ENCODE results near the gene FSHB.
"Not testable (repeated sequence)": the region's sequence is repeated elsewhere in the genome, so short reads cannot be mapped to it uniquely, and the experiment has no call there.

FSHB gene

DNA sequence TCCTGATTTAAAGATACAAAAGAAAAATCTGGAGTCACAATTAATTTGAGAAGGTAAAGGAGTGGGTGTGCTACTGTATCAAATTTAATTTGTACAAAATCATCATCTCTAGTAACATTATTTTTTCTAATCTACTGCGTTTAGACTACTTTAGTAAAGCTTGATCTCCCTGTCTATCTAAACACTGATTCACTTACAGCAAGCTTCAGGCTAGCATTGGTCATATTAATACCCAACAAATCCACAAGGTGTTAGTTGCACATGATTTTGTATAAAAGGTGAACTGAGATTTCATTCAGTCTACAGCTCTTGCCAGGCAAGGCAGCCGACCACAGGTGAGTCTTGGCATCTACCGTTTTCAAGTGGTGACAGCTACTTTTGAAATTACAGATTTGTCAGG is at the start of gene FSHB:
Gene FSHB, plus strand, starts transcription at position 301 of the 400 bp plus-strand sequence. CDS start 889 bp downstream, outside the sequence.
- no peak for DNase-seq (ENCODE audit: low read depth)

DNA sequence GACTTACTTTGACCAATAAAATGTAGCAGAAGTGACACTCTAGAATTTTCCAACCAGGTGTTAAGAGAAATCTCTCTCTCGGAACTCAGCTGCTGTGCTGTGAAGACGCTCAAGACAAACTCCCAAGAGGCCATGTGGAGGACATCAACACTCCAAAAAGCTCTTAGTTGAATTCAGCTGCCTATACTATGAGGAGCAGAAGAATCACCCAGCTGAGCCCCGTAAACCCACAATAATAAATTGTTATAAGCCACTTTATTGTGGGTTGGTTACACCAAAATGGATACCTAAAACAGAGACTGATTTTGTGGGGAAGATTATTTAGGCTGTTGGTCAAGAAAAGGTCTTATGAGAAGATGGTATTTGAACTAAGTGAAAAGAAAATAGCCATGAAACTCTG is 44.1 kb upstream of the FSHB start:
- DNase-seq (ENCODE audit: low read depth): no peak

DNA sequence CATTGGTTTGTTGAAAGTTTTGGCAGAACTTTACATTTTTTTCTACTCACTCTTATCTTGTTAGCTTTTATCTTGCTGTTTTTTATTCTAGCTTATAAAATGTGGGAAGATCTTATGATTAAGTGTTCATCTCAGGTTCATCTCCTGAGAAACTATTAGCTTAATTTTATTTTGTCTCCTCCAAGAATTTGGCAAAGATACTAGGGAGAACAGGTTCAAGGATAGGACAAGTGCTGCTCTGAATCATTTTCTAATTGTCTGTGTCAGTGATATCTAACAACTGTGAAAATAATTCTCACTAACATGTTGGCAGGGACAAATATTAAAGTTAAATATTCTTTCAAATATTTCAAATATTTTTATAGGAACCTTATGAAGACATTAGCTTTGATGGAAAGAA is 38.2 kb upstream of the FSHB start:
- DNase-seq (ENCODE audit: low read depth): no peak

DNA sequence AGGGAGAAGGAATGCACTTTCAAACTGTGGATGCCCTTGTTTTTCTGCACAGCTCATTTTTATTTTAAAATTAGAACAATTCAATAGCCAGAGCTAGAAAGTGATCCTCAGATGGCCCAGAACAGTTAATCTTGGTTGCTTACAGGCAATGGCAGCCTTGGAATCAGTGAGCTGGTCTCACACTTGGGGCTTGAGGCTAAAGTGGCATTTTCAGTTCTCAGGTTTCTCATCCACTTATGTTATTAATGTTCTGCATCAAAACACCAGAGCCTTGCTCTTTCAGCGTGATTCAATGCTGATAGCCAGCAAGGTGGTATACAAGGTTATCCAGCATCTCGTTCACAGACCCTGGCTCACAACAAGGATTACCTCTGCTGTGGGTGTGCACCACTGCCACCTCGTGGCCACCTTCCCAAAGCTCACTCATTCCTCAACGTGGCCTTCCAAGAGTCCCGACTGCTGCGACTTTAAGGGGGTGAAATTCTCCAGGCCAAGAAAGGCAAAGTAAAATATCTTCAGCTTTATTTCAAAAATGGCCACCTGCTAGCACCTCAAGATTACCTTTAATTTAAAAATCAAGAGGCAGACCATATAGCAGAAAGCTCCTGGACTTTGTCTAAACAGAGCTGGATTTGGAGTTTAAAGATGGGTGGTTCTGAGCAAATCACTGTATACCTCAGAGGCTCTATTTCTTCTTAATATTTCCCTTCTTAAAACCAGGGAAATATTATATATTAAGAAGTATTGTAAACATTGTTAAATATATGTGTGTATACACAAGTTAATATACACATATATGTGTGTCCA is 34.2 kb upstream of the FSHB start:
- no peak for DNase-seq (ENCODE audit: low read depth)

DNA sequence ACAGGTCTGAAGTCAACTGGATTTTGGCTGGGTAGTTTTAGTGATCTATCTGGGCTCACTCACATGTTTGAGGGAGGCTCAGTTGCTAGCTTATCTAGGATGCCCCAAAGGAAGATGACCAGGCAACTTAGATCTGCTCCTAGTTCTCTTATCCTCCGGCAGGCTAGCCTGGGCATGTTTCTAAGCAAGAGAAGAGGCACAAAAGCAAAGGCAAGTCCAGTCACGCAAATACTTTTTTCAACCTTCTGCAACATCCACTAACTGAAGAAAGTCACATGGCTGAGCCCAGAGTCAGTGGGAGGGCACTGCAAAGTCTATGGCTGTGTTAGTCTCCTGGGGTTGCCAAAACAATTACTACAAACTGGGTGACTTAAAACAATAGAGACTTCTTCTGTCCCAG is 32.9 kb upstream of the FSHB start:
- DNase-seq (ENCODE audit: low read depth): no peak

DNA sequence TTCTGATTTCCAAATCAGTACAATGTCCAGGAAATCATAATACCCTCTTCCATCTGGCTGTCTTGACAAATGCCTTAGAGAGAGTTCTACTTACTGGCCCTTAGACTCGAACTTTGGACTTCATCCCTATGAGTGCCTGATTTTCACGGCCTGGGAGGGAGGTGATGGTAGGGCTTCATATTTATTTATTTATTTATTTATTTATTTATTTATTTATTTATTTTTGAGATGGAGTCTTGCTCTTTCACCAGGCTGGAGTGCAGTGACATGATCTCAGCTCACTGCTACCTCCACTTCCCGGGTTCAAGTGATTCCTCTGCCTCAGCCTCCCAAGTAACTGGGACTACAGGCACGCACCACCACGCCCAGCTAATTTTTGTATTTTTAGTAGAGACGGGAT is 27.8 kb upstream of the FSHB start:
- not testable (repeated sequence) for DNase-seq (ENCODE audit: low read depth)

DNA sequence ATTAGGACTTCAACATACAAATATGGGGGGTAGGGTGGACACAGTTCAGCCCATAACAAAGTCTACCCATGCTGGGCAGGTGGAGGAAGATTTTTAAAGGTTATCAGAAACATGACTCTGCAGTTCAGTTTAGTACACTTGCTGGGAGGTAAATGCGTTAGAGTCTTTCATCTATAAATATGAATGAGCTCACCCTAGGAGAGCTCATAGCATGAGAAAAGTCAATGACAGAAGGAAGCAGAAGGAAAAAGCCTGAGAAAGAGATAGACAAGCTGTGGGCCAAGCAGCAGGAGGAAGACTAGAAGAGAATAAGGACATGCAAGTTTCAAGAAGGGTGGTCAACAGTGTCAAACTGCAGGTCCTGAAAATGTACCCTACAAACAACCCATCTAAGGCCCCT is 27.0 kb upstream of the FSHB start:
- no peak for DNase-seq (ENCODE audit: low read depth)

DNA sequence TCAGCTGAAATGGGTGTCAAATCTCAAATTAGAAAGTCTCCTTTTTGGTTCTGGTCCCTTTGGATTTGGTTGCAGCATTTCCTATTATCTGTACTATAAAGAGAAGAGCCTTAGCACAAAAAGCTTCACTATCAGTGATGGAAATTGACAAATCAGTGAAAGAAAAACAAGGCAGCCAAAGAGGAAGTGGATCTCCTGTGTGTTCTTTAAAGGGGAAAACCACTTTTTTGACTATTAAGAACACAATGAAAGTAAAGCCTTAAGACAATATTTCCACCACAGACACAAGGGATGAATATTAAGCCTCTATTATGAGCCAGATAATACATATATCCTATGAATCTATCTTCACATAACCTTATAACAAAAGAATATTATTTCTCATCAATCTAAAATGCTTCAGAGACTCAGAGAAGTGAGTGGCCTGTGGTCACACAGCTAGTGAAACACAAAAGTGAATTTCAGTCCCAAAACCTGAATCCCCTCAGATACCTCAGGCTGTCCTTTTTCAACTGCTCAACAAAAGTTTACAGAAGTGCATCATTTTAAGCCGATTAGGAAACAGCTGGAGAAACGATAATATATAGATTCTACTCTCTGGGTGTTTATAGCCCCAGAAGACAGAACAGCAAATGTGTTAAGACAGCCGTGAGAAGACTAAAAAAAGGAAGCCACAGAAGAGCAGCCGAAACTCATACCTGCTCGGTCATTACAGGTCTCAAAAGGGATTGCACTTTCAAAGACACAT is 24.4 kb upstream of the FSHB start:
- no peak for DNase-seq (ENCODE audit: low read depth)

DNA sequence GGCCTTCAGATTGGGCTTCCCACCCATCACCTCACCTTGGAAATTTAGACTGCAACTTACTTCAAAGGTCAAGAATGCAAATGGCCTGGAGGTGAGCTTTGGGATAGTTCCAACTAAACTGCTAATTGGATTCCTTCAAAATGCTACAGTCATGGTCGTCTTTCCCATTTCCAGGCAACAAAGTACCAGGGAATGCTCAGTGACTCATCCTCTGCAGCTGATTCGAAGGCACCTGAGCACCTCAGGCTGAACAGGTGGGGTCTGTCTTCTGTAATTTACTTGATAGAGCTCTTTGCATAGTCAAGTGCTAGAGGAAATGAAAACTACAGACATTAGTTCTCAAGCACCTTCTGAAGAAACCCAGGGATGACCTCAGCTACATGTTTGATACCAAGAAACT is 20.5 kb upstream of the FSHB start:
- DNase-seq (ENCODE audit: low read depth): no peak

DNA sequence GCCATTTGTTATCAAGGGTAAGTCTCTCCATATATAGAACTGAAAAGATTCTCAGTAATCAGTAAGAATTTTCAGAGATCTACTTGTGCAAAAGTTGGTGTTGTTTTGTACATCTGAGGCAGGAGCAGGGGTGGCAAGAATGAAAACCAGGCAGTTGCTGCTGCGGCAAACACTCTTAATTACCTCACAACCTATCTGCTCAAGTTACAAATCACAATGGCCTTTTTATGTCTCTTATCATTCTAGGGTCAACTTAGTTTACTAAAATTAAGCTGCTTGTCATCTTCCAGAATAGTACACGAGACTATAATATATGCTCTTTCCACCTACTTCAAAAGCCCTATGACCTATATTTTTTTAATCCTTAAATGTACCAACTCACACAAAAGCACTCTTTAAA is 14.3 kb upstream of the FSHB start:
- DNase-seq (ENCODE audit: low read depth): no peak

DNA sequence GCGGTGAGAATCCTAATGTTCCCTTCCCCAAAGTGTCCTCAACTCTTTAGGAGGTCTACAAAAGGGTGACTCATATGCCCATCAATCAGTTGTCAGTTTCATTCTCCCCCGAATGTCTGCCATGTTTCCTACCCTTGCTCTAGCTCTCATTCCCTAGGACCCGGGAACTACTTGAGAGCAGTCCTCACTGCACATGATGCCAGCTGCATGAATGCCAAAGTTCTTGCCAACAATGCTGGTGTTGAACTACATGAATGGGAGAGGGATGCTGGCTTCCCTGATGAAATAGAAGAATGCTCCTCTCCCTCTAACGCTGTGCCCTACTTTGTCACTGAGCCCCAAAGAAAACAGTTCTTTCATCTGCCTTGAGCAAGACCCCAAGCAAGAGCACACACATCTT is 12.5 kb upstream of the FSHB start:
- DNase-seq (ENCODE audit: low read depth): no peak

DNA sequence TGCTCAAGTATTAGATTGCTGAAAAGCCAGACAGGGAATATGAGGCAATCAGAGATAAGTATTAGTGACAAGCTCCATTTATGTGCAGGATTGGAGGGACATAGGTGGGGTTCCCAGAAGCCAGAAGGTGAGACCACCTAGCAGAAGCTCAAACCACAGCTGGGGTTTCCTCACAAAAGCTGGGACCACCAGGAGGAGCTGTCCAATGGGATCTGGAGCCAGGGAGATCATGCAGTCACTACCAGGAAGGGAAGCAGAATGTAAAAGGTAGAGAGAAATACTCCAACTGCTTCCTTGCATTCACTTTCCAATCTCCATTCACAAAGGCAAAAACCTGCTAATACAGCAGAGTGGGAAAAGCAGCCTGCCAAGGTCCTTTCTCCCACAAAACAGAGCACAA is 5.2 kb upstream of the FSHB start:
- DNase-seq (ENCODE audit: low read depth): no peak

DNA sequence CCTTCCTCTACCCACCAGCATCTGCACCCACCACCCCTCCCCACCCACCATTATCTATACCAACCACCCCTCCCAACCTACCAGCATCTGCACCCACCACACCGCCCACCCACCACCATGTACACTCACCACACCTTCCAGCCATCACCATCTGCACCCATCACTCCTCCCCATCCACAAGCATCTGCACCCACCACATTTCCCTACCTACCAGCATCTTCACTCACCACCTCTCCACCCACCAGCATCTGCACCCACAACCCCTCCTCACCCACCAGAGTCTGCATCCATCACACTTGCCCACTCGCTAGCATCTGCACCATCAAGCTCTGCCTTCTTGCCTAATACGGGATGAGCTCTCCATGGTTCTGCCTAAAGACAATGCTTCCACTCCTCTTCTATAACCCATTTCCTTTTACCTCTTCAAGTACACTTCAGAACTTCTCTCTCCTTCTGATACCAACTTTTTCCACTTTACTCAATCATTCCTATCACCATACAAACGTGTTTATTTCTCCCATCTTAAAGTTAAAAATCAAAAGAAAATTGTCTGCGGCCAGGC is 2.4 kb upstream of the FSHB start:
- DNase-seq (ENCODE audit: low read depth): no peak

DNA sequence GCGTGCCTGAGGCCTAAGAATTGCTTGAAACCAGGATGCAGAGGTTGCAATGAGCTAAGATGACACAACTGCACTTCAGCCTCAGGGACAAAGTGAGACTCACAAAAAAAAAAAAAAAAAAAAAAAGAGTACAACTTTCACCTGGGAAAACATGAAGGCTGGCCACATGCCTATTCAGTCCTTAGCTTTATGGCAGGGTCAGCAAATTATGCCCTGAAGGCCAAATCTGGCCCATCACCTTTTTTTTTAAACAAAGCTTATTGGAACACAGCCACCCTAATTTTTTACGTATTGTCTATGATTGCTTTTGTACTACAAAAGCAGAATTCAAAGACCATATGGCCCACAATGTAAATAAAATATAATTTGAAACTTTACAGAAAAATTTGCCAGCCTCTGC is 8.2 kb downstream of the FSHB start:
- no peak for DNase-seq (ENCODE audit: low read depth)

DNA sequence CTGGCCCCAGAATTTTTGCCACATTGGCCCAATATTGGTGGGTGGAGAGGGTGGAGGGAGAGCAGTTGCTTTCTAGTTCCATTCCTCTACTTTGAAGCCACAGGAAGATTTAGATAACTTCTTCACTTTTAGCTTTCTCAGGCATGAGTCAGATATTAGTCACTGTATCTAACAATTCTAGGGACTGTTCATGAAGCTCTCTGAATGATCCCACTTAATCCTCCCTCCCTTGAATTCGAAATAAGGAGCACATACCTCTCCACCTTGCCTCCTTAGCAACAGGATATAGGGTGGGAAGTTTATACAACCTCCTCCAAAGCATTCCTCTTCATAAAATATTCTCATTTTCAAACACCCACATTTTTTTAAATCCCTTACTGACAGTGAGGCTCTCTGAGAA is 13.5 kb downstream of the FSHB start:
- DNase-seq (ENCODE audit: low read depth): no peak

DNA sequence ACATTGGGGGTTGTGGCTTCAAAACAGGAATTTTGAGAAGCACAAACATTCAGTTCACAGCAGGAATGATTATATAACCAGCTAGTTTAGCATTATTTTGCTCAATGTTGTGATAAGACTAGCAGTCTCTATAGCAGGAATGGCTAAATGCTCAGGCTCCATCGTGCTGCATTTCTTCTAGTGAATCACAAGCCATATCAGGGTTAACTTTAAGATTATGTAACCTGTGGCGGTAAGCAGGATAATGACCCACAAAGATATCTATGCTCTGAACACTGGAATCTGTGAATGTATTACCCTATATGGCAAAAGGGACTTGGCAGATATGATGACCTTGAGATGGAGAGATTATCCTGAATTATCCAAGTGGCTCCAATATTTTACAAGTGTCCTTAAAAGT is 14.8 kb downstream of the FSHB start:
- no peak for DNase-seq (ENCODE audit: low read depth)

DNA sequence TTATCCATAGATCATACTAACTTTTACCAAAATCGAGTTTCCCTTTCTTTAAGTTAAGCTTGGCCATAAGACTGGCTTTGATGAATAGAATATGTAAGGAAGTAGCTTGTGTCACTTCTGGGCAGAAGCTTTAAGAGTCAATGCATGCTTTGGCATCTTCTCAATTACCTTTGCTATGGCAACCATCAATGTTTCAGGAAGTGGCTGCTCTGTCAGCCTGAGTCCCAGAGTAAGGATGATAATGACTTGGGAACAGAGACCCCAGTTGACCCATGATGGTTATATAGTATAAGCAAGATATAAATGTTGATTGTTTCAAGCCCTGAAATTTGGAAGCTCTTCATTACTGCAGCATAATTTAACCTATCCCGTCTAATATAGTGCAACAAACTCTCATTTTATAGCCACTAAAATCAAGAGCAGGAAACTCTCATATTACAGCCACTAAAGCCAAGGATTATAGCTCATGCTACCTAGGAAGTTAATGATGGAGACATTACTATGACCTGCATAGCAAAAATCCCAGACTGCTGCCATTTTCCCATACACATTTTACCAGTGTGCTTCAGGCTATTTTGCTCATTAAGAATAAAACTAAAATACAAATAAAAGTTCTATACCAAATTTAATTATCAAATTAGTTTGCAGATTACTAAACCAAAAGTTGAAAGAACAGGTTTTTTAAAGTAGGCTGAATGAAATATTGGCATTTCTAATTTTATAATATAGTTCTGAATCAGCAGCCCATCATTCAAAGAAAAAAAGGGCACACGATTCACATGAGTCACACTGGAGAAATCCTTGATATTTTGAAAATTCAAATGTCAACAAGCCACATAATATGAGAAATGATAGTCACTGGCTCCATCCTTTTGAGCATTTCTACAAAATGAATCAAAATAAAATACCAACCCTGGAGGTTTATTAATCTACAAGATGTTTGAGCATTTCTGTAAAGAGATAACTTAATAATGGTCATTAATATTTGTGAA is 23.8 kb downstream of the FSHB start:
- no peak for DNase-seq (ENCODE audit: low read depth)

DNA sequence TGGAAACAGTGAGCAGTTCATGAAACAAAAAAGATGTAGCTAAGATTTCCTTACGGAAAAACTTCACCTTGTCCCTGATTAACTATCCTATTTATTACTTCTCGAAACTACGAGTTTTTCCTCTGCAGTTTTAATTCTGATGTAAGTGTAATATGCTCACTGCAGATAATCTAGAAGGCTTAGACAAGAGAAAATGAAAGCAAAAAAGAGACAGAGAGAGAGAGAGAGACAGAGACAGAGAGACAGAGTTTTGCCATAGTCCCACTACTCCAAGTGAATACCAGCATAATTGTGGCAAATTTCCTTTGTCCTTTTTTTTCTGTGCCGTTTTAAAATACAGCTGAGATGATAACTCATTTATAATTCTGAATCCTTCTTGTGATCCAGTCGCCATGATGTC is 24.8 kb downstream of the FSHB start:
- DNase-seq (ENCODE audit: low read depth): no peak

DNA sequence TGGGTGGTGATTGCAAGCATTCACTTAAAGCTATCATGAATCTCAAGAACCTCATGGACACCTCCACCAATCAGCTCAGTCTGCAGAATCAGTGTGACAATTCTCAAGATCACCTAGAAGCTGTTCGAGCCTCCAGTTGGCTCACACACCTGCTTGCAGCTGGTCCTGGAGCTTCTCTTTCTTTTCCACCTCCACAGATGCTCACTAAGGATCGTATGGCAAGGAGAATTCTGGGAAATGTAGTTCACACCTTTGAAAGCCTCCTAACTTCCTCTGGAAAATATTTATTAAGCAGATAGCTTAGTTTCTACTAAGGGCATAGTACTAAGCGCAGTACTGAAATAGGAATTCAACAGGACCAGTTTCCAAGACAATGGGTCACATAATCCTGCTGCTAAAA is 26.2 kb downstream of the FSHB start:
- DNase-seq (ENCODE audit: low read depth): no peak

DNA sequence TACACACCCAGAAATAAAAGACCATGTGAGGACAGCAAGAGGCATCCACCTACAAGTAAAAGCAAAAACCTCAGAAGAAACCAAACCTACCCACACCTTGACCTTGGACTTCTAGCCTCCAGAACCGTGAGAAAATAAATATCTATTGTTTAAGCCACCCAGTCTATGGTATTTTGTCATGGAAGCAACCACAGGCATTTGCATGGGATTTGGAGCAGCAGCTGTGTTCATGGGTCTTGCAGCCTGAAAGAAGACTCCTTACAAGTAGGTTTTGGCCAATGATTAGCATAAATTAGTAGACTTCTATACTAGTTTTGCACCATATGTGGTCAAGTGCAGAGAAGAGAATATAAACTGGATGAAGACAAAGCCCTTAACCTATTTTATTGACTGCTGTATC is 27.9 kb downstream of the FSHB start:
- no peak for DNase-seq (ENCODE audit: low read depth)

DNA sequence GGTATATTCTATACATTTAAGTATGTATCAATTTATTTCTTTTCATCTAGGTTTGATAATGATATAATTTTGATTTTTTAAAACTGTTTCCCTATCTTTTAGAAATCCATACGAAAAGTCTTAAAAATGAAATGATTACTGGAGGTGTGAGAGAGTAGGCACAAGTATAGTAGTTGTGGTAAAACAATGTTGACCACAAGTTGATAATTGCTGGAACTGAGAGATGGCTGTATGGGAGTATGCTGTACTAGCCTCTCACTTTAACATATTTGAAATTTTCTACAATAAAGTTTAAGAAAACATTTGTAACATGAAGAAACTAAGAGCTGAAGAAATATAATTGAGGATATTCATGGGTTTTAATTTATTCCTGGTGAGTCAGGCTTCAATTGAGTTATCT is 30.0 kb downstream of the FSHB start:
- no peak for DNase-seq (ENCODE audit: low read depth)

DNA sequence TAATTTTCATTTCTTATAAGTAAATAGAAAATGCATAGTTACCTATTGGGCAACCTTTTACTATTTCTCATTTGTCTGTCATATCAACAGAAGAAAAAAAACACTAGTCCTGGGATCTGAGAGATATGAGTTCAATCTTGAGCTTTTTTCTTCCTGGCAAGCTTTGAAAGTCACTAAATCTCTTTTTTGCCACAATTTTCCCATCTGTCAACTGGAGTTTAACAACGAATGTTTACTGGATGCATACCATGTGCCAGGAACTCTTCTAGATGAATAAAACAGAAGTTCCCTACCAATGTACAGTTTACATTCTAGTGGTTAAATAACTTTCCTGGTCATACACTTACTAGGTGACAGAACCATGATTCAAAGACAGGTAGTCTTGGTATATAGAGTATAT is 31.0 kb downstream of the FSHB start:
- DNase-seq (ENCODE audit: low read depth): no peak
